K562 (cell line): ENCODE measurements around the gene ROS1. TPM values are rescaled to one million over a fixed set of nuclear protein-coding genes. Genes with fewer than 3 reads are reported as not detected.
A peak's percentile ranks its signal among the peaks of the same experiment; 100 is the strongest.

Experiments
- ATAC-seq: fragments of 200-7000 bp; cut with Tn5 transposase; 3 replicates; pipeline ENCODE4 v1.9.1; 2020; ENCODE audit warnings: moderate library complexity
- BruUV-seq: library from RNA; stranded (reverse); fragments of 400-500 nt; replicated peaks from 2 replicates; lab custom pipeline; 2021; lab: Mats Ljungman, UMichigan
- CTCF ChIA-PET: fragments of 300-600 bp; formaldehyde crosslinking; extraction: SDS; loops from one replicate; lab custom pipeline; 2021; ENCODE audit warnings: low intra/inter-chr PET ratio; lab: Yijun Ruan, JAX
- POLR2A ChIA-PET: fragments of 300-600, 350-650 bp; sonication (Branson Sonifier 250); formaldehyde crosslinking; extraction: SDS; loops from one replicate; lab custom pipeline; 2021; ENCODE audit warnings: antibody characterized with exemption, inconsistent platforms; lab: Yijun Ruan, JAX
- DNase-seq, 4 experiments: peaks; one replicate each; pipeline versions ENCODE4 v3.0.0 to v3.0.0-alpha.2; 2011 to 2018; ENCODE audit warnings: low spot score in 3 of 4, mixed read lengths in 3 of 4; ENCODE audit errors: extremely low read depth in 1 of 4
- FAIRE-seq: peaks from 2 replicates; lab custom pipeline; 2011; peaks lifted over from hg19 to GRCh38; lab: Jason Lieb, UNC
- H2AFZ ChIP-seq: 2 replicates; pipeline ENCODE4 v1.6.0; 2011; ENCODE audit warnings: low read depth, low read length, control low read depth, inconsistent platforms
- H3K27ac ChIP-seq: fragments of 200-600 bp; 3 replicates; pipeline ENCODE4 v1.8.0; 2011; ENCODE audit warnings: low read depth, mild to moderate bottlenecking, control low read depth, inconsistent platforms, low read length, moderate library complexity, mixed read lengths; ENCODE audit errors: extremely low read depth
- H3K27me3 ChIP-seq, 2 experiments: fragments of 300-600 bp in 1 of 2; 2 replicates in 1 of 2; 3 replicates in 1 of 2; pipeline versions ENCODE4 v1.6.0 to v1.8.0; 2011; ENCODE audit warnings: inconsistent platforms in 2 of 2, low read length in 2 of 2, mild to moderate bottlenecking in 1 of 2, mixed read lengths in 1 of 2, moderate library complexity in 1 of 2; ENCODE audit not compliant: control insufficient read depth in 2 of 2, insufficient read depth in 2 of 2
- H3K36me3 ChIP-seq: fragments of 300-600 bp; 3 replicates; pipeline ENCODE4 v1.8.0; 2011; ENCODE audit warnings: mild to moderate bottlenecking, low read length, inconsistent platforms; ENCODE audit not compliant: control insufficient read depth, insufficient read depth
- H3K4me1 ChIP-seq, 2 experiments: fragments of 200-600 bp in 1 of 2; replicated peaks in 1 of 2; 2 replicates in 1 of 2; 3 replicates in 1 of 2; pipeline versions ENCODE4 v1.5.1 to v1.8.0; 2011; ENCODE audit warnings: inconsistent platforms in 2 of 2, low read length in 2 of 2, mild to moderate bottlenecking in 1 of 2, mixed read lengths in 1 of 2, moderate library complexity in 1 of 2; ENCODE audit not compliant: control insufficient read depth in 2 of 2, insufficient read depth in 2 of 2
- H3K4me2 ChIP-seq: 2 replicates; pipeline ENCODE4 v1.6.1; 2011; ENCODE audit warnings: low read length, control low read depth, inconsistent platforms, mixed read lengths; ENCODE audit not compliant: insufficient read depth
- H3K4me3 ChIP-seq: fragments of 200-600 bp; sonication (generic), shearing (Covaris generic); 2 replicates; pipeline ENCODE4 v1.5.1; 2016; ENCODE audit warnings: control low read depth, inconsistent platforms
- H3K79me2 ChIP-seq: fragments of 200-600 bp; 3 replicates; pipeline ENCODE4 v1.8.0; 2011; ENCODE audit warnings: low read length, inconsistent platforms; ENCODE audit not compliant: control insufficient read depth, insufficient read depth
- H3K9ac ChIP-seq, 2 experiments: 2 replicates each; pipeline versions ENCODE4 v1.6.0 to v1.6.1; 2011; ENCODE audit warnings: low read depth in 2 of 2, low read length in 2 of 2, control low read depth in 1 of 2, inconsistent platforms in 1 of 2, mild to moderate bottlenecking in 1 of 2, mixed read lengths in 1 of 2; ENCODE audit not compliant: insufficient read depth in 1 of 2
- H3K9me1 ChIP-seq: one replicate; pipeline ENCODE4 v1.6.0; 2011; ENCODE audit warnings: inconsistent platforms, mild to moderate bottlenecking, low read length, moderate library complexity; ENCODE audit not compliant: control insufficient read depth, insufficient read depth
- H3K9me3 ChIP-seq: replicated peaks from 2 replicates; pipeline ENCODE4 v1.5.1; 2011; ENCODE audit warnings: low read depth, low read length, inconsistent platforms; ENCODE audit not compliant: control insufficient read depth, insufficient read depth
- H4K20me1 ChIP-seq: replicated peaks from 2 replicates; pipeline ENCODE4 v1.6.1; 2011; ENCODE audit warnings: low read length, inconsistent platforms, mixed read lengths; ENCODE audit not compliant: control insufficient read depth, insufficient read depth
- NFE2L1 ChIP-seq: fragments of 450-650 bp; IDR thresholded peaks from 2 replicates; pipeline ENCODE4 v1.6.1; 2016; ENCODE audit warnings: missing genetic modification characterization, low read depth, mild to moderate bottlenecking, missing compliant biosample characterization, moderate library complexity, borderline replicate concordance
- RAD21 ChIP-seq, 2 experiments: fragments of 250-450 bp in 1 of 2; fragments of 450-650 bp in 1 of 2; sonication (Bioruptor Pico) in 1 of 2; formaldehyde crosslinking in 1 of 2; IDR thresholded peaks in 1 of 2; conservative IDR thresholded peaks in 1 of 2; 2 replicates each; pipeline versions ENCODE4 v1.4.0 to v1.8.0; 2020 to 2022; ENCODE audit warnings: mild to moderate bottlenecking in 2 of 2, moderate library complexity in 1 of 2
- WGBS: fragments of 100-300 bp; shearing (Covaris generic); methylation state at CpG from one replicate; pipeline ENCODE4 v1.1.6; 2016; ENCODE audit warnings: low coverage, mixed read lengths; ENCODE audit not compliant: insufficient coverage; ENCODE audit errors: missing lambda C conversion rate; 5-methylcytosine and 5-hydroxymethylcytosine counted together
- in situ Hi-C: fragments of 300-500 bp; cut with MboI; formaldehyde crosslinking; loops from 4 replicates; pipeline ENCODE4 v1.15.0; 2018; ENCODE audit warnings: inconsistent platforms, mixed read lengths
- intact Hi-C: fragments of 100-400 bp; cut with micrococcal nuclease; formaldehyde crosslinking; loops from 2 replicates; pipeline ENCODE4 v1.14.2; 2022
- polyA plus RNA-seq, 8 experiments: library from polyadenylated mRNA; depleted of rRNA in 4 of 8; stranded (reverse) in 5 of 8; unstranded in 3 of 8; fragments of >200 nt; fragmentation: Nextera tagmentation in 2 of 8; fragmentation: Illumina TruSeq in 1 of 8; extraction: Ambion mirVana in 2 of 8; extraction: Trizol in 1 of 8; gene quantifications; 2 replicates each; pipeline versions ENCODE4 v1.2.1 to v1.2.3, GENCODE V29; 2011 to 2014; ENCODE audit warnings: inconsistent platforms in 1 of 8, missing spikeins in 1 of 8
- total RNA-seq, 7 experiments: library from RNA; depleted of rRNA in 6 of 7; stranded (reverse); fragments of >200 nt in 6 of 7; fragmentation: Illumina TruSeq in 2 of 7; extraction: Trizol in 2 of 7; gene quantifications; 2 replicates each; pipeline versions ENCODE4 v1.2.1 to v1.2.3, GENCODE V29; 2011 to 2021; ENCODE audit warnings: low replicate concordance in 1 of 7
- TF ChIP-seq, protein P1 (sequence below), 3 experiments: IDR thresholded peaks in 2 of 3; conservative IDR thresholded peaks in 1 of 3; 2 replicates each; pipeline ENCODE4 v1.5.1; 2011 to 2012; ENCODE audit warnings: low read length in 3 of 3, mild to moderate bottlenecking in 3 of 3, control low read depth in 2 of 3, improper control_type of control experiment in 1 of 3, inconsistent platforms in 1 of 3, low read depth in 1 of 3, mixed read lengths in 1 of 3, moderate library complexity in 1 of 3; ENCODE audit not compliant: insufficient read depth in 2 of 3
- TF ChIP-seq, protein P2 (sequence below): sonication (generic); formaldehyde crosslinking; IDR thresholded peaks from 2 replicates; pipeline ENCODE4 v1.8.1; 2022; ENCODE audit warnings: missing genetic modification reagents

The ROS1 gene
- total and polyA plus RNA-seq, 9 of the 15 experiments (the other 6 are each of a cell fraction or from before 2014, with no cell fraction given), result under 0.01 to 0.16 (median 0.04) TPM; not detected in 6

DNA sequence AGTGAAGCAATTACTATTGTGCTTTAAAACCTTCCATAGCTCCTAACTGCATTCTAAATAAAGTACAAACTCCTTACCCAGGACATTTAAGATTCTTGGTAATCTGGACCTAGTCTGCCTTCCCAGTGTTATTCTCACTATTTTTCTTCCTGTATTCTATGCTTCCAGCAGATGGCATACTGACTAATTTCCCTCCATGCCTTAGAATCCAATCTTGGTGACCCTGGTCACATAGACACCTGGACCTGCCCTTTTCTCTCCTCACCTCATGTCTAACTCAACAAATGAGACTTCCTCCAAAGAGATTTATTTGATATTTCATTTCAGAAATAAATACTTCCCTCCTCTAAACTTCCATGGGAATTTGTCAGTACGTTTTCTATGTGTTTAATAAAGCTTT, 25.8 kb downstream of the ROS1 start:
- H3K9ac ChIP-seq, result no peak overlapping the region
- H2AFZ ChIP-seq, result no peak overlapping the region
- POLR2A ChIA-PET, result no interaction called here
- H3K4me1 ChIP-seq, result no peaks in the 10 kb centered on the region; a peak in 1 of 5 replicates
- H3K79me2 ChIP-seq, result no peaks in the 10 kb centered on the region
- no peaks in the 10 kb centered on the region for H4K20me1 ChIP-seq
- no peak overlapping the region for H3K27ac ChIP-seq
- H3K4me2 ChIP-seq, result no peak overlapping the region
- TF ChIP-seq, protein P1, sequence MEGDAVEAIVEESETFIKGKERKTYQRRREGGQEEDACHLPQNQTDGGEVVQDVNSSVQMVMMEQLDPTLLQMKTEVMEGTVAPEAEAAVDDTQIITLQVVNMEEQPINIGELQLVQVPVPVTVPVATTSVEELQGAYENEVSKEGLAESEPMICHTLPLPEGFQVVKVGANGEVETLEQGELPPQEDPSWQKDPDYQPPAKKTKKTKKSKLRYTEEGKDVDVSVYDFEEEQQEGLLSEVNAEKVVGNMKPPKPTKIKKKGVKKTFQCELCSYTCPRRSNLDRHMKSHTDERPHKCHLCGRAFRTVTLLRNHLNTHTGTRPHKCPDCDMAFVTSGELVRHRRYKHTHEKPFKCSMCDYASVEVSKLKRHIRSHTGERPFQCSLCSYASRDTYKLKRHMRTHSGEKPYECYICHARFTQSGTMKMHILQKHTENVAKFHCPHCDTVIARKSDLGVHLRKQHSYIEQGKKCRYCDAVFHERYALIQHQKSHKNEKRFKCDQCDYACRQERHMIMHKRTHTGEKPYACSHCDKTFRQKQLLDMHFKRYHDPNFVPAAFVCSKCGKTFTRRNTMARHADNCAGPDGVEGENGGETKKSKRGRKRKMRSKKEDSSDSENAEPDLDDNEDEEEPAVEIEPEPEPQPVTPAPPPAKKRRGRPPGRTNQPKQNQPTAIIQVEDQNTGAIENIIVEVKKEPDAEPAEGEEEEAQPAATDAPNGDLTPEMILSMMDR (IDR thresholded peaks at IDR 0.05 in 2 of 3, conservative IDR thresholded peaks at IDR 0.05 in 1 of 3; ENCODE audit: insufficient read depth in 2 of 3, low read depth in 1 of 3, low read length in 3 of 3), result peak; percentile 13 to 28 (median 13); a peak in 1 of 6 replicates
- TF ChIP-seq NFE2L1 (tag), result no peak
- TF ChIP-seq, protein P2, sequence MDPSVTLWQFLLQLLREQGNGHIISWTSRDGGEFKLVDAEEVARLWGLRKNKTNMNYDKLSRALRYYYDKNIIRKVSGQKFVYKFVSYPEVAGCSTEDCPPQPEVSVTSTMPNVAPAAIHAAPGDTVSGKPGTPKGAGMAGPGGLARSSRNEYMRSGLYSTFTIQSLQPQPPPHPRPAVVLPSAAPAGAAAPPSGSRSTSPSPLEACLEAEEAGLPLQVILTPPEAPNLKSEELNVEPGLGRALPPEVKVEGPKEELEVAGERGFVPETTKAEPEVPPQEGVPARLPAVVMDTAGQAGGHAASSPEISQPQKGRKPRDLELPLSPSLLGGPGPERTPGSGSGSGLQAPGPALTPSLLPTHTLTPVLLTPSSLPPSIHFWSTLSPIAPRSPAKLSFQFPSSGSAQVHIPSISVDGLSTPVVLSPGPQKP (CRISPR knock-in tag), result no peak
- peak in 1 of 2 experiments; percentile 26; a peak in 1 of 4 replicates for TF ChIP-seq RAD21 (CRISPR knock-in tag; conservative IDR thresholded peaks at IDR 0.05 in 1 of 2, IDR thresholded peaks at IDR 0.05 in 1 of 2)
- TF ChIP-seq, all 486 proteins: peak for 2
- Histone ChIP-seq H3K27me3 (no peaks in the 10 kb centered on the region; a peak in 3 of 5 replicates), H3K4me3 (no peak overlapping the region), H3K9me1 (no peaks in the 10 kb centered on the region), H3K9me3 (no peaks in the 10 kb centered on the region), H3K36me3 (no peaks in the 10 kb centered on the region)
- CTCF ChIA-PET, result no interaction called here
- ATAC-seq, result peak; percentile 53; the same call in 1 of the 3 replicates
- intact Hi-C loops, result no loop called here
- peak in 1 of 4 experiments; percentile 7 for DNase-seq
- in situ Hi-C loops, result no loop called here
- WGBS, result 0% methylated on average over 1 of the region's 1 CpG
- BruUV-seq, result no TSS peak
- FAIRE-seq, result peak; percentile 59
